HepG2 (cell line): ENCODE data around the gene ZNRD2. TPM values are rescaled to one million over a fixed set of nuclear protein-coding genes. Genes with fewer than 3 reads are reported as not detected.
A peak's percentile ranks its signal among the peaks of the same experiment; 100 is the strongest.

Experiments used
- AFF4 ChIP-seq: sonication (generic); formaldehyde crosslinking; IDR thresholded peaks from 2 replicates; pipeline ENCODE4 v1.4.0; 2020; ENCODE audit warnings: missing genetic modification reagents
- DR1 ChIP-seq: sonication (generic); formaldehyde crosslinking; IDR thresholded peaks from 2 replicates; pipeline ENCODE4 v1.8.0; 2021; ENCODE audit warnings: mild to moderate bottlenecking, missing genetic modification reagents, inconsistent platforms
- ELF3 ChIP-seq: IDR thresholded peaks from 2 replicates; pipeline ENCODE4 v1.6.1; 2016; ENCODE audit warnings: missing genetic modification reagents, missing compliant biosample characterization
- GATA4 ChIP-seq: sonication (generic); IDR thresholded peaks from 2 replicates; pipeline ENCODE4 v1.6.1; 2016; ENCODE audit warnings: antibody characterized with exemption, low read depth, borderline replicate concordance
- GZF1 ChIP-seq: sonication (generic); formaldehyde crosslinking; IDR thresholded peaks from 2 replicates; pipeline ENCODE4 v1.5.1; 2020; ENCODE audit warnings: mild to moderate bottlenecking, missing genetic modification reagents
- JARID2 ChIP-seq: sonication (generic); formaldehyde crosslinking; IDR thresholded peaks from 2 replicates; pipeline ENCODE4 v1.8.1; 2023; ENCODE audit warnings: missing genetic modification reagents, inconsistent platforms; ENCODE audit not compliant: insufficient replicate concordance
- KLF12 ChIP-seq: sonication (generic); formaldehyde crosslinking; IDR thresholded peaks from 2 replicates; pipeline ENCODE4 v1.4.0; 2020; ENCODE audit warnings: missing genetic modification reagents, borderline replicate concordance
- MIXL1 ChIP-seq: IDR thresholded peaks from 2 replicates; pipeline ENCODE4 v1.6.1; 2016
- POLR2G ChIP-seq: fragments of 200-400 bp; formaldehyde crosslinking; IDR thresholded peaks from 2 replicates; pipeline ENCODE4 v1.6.1; 2018; ENCODE audit warnings: mild to moderate bottlenecking, low read depth, low read length, moderate library complexity
- UBTF ChIP-seq: sonication (generic); formaldehyde crosslinking; IDR thresholded peaks from 2 replicates; pipeline ENCODE4 v1.4.0; 2020; ENCODE audit warnings: mild to moderate bottlenecking, missing genetic modification reagents
- ZBTB4 ChIP-seq: sonication (generic); formaldehyde crosslinking; IDR thresholded peaks from 2 replicates; pipeline ENCODE4 v1.4.0; 2020; ENCODE audit warnings: missing genetic modification reagents, mild to moderate bottlenecking, borderline replicate concordance
- ZNF670 ChIP-seq: sonication (generic); formaldehyde crosslinking; IDR thresholded peaks from 2 replicates; pipeline ENCODE4 v1.8.0; 2022; ENCODE audit warnings: mild to moderate bottlenecking, missing genetic modification reagents, borderline replicate concordance
- ZNF749 ChIP-seq: sonication (generic); formaldehyde crosslinking; IDR thresholded peaks from 2 replicates; pipeline ENCODE4 v1.8.0; 2022; ENCODE audit warnings: mild to moderate bottlenecking, missing genetic modification reagents, moderate library complexity, borderline replicate concordance
- ZNF776 ChIP-seq: sonication (generic); formaldehyde crosslinking; IDR thresholded peaks from 2 replicates; pipeline ENCODE4 v1.4.0; 2020; ENCODE audit warnings: mild to moderate bottlenecking, missing genetic modification reagents
- polyA plus RNA-seq, 8 experiments: library from polyadenylated mRNA; depleted of rRNA in 3 of 8; stranded (reverse) in 7 of 8; unstranded in 1 of 8; fragments of >200 nt; fragmentation: Illumina TruSeq in 4 of 8; extraction: Trizol in 4 of 8; gene quantifications; 2 replicates each; pipeline versions ENCODE4 v1.2.1 to v1.2.3, GENCODE V29; 2011 to 2016; ENCODE audit warnings: low read depth in 4 of 8, missing spikeins in 1 of 8, mixed read lengths in 1 of 8; ENCODE audit not compliant: insufficient read depth in 1 of 8
- total RNA-seq, 5 experiments: library from RNA; depleted of rRNA; stranded (reverse); fragments of >200 nt; fragmentation: Illumina TruSeq; extraction: Trizol; gene quantifications; 2 replicates each; pipeline ENCODE4 v1.2.3, GENCODE V29; 2016; ENCODE audit warnings: low read depth in 1 of 5
- TF ChIP-seq, protein P1 (sequence below): sonication (generic); formaldehyde crosslinking; IDR thresholded peaks from 2 replicates; pipeline ENCODE4 v1.5.0; 2020; ENCODE audit warnings: missing genetic modification reagents
- TF ChIP-seq, protein P2 (sequence below): sonication (generic); formaldehyde crosslinking; IDR thresholded peaks from 2 replicates; pipeline ENCODE4 v1.5.1; 2020; ENCODE audit warnings: mild to moderate bottlenecking, missing genetic modification reagents

Gene ZNRD2
- total and polyA plus RNA-seq, 2 of the 13 experiments (the other 11 are each of a cell fraction or from before 2014, with no cell fraction given) = 29.2 to 34.0 TPM

DNA sequence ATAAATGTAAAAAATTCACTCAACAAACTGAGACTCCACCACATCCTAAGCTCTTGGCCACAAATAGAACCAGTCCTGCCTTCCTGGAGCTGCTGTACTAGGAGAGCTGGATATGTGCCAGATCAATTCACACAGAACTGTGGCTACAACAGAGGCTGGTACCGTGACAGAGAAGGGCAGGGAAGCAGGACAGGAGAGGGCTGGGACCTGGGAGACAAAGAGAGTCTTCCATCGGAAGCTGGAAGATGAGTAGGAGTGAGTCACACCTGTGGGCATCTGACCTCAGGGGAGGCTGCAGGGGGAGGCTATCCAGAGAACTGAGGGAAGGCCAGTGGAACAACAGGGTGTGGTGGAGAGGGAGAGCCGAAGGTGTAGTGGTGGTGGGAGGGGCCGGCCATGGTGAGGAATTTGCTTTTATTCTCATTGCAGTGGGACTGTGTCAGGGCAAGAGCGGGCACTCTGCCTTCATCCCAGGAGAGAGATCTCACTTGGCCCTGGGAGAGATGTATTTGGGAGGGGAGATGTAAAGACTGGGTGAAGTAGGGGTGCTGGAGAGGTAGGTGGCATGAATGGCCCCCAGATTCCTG is 10.2 kb upstream of the ZNRD2 start (continued):
- TF ChIP-seq ZBTB4 (CRISPR knock-in tag) (no peak), DR1 (CRISPR knock-in tag) (no peak), ELF3 (CRISPR knock-in tag) (no peak), JARID2 (CRISPR knock-in tag) (no peak), POLR2G (no peak), ZNF776 (CRISPR knock-in tag) (no peak), MIXL1 (no peak), AFF4 (no peak), ZNF749 (CRISPR knock-in tag) (no peak), GZF1 (CRISPR knock-in tag) (no peak), ZNF670 (CRISPR knock-in tag) (no peak), KLF12 (no peak), GATA4 (no peak), UBTF (CRISPR knock-in tag) (peak; percentile 27)
- TF ChIP-seq, protein P1, sequence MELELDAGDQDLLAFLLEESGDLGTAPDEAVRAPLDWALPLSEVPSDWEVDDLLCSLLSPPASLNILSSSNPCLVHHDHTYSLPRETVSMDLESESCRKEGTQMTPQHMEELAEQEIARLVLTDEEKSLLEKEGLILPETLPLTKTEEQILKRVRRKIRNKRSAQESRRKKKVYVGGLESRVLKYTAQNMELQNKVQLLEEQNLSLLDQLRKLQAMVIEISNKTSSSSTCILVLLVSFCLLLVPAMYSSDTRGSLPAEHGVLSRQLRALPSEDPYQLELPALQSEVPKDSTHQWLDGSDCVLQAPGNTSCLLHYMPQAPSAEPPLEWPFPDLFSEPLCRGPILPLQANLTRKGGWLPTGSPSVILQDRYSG (CRISPR knock-in tag) = no peak
- TF ChIP-seq, protein P2, sequence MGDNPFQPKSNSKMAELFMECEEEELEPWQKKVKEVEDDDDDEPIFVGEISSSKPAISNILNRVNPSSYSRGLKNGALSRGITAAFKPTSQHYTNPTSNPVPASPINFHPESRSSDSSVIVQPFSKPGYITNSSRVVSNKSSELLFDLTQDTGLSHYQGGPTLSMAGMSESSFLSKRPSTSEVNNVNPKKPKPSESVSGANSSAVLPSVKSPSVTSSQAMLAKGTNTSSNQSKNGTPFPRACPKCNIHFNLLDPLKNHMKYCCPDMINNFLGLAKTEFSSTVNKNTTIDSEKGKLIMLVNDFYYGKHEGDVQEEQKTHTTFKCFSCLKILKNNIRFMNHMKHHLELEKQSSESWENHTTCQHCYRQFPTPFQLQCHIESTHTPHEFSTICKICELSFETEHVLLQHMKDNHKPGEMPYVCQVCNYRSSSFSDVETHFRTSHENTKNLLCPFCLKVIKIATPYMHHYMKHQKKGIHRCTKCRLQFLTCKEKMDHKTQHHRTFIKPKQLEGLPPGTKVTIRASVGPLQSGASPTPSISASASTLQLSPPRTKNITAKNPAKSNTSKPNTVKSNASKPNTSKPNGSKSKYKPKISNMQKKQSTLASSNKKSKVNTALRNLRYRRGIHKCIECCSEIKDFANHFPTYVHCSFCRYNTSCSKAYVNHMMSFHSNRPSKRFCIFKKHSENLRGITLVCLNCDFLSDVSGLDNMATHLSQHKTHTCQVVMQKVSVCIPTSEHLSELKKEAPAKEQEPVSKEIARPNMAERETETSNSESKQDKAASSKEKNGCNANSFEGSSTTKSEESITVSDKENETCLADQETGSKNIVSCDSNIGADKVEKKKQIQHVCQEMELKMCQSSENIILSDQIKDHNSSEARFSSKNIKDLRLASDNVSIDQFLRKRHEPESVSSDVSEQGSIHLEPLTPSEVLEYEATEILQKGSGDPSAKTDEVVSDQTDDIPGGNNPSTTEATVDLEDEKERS (CRISPR knock-in tag) = peak; percentile 38; the same call in 1 of the 2 replicates
